Activated CD4-positive, alpha-beta memory T cell treated with anti-CD3 and anti-CD28 coated beads, Interleukin-2, amount 10 ng/mL, durations not matched to agents 7 days and 5 days (primary cell): ENCODE measurements around the gene CADM4. TPM values are rescaled to one million over a fixed set of nuclear protein-coding genes. Genes with fewer than 3 reads are reported as not detected.
"Not testable (repeated sequence)": the region's sequence is repeated elsewhere in the genome, so short reads cannot be mapped to it uniquely, and the experiment has no call there.

ENCODE experiments used
- CTCF ChIA-PET: fragments of 350-600 bp; sonication (Branson Sonifier 250); formaldehyde crosslinking; loops from one replicate; lab custom pipeline; 2021; ENCODE audit warnings: antibody characterized with exemption, inconsistent platforms; lab: Charles Lee
- POLR2A ChIA-PET: fragments of 350-600 bp; sonication (Branson Sonifier 250); formaldehyde crosslinking; loops from one replicate; lab custom pipeline; 2021; ENCODE audit warnings: antibody characterized with exemption; lab: Charles Lee
- DNase-seq: peaks from one replicate; pipeline ENCODE4 v3.0.0-alpha.2; 2020
- H3K27ac Mint-ChIP-seq: one replicate; pipeline ENCODE4 v1.8.0; 2021; ENCODE audit warnings: mild to moderate bottlenecking, mixed read lengths
- H3K27me3 Mint-ChIP-seq: one replicate; pipeline ENCODE4 v1.8.0; 2021; ENCODE audit warnings: mixed read lengths
- H3K36me3 Mint-ChIP-seq: one replicate; pipeline ENCODE4 v1.8.0; 2021; ENCODE audit warnings: low read depth, mixed read lengths
- H3K4me1 Mint-ChIP-seq: one replicate; pipeline ENCODE4 v1.8.0; 2021; ENCODE audit warnings: mixed read lengths
- H3K4me3 Mint-ChIP-seq: one replicate; pipeline ENCODE4 v1.8.0; 2021; ENCODE audit warnings: mild to moderate bottlenecking, mixed read lengths
- H3K9me3 Mint-ChIP-seq: one replicate; pipeline ENCODE4 v1.8.0; 2021; ENCODE audit warnings: mixed read lengths
- total RNA-seq, 2 experiments: library from RNA; stranded (reverse); gene quantifications; one replicate each; pipeline ENCODE4 v1.2.3, GENCODE V29; 2021

The CADM4 gene
- total RNA-seq, 2 experiments from 2014 or later, result 0.43 to 0.60 TPM

GRCh38 chr19:43595999-43596841 is 43.4 kb downstream of the CADM4 start, which contains the start of the genes IRGQ and ZNF576:
Gene IRGQ, minus strand, starts transcription at chr19:43596134. Its CDS starts 796 bp downstream, at chr19:43595338.
Gene ZNF576, plus strand, starts transcription at chr19:43596595. Its CDS starts 514 bp downstream, at chr19:43597109.
- peak; percentile 100 for DNase-seq
- Mint-ChIP-seq H3K27me3 (no peaks in the 10 kb centered on the region), H3K36me3 (peaks cover 36% of the 10 kb centered on the region), H3K27ac (peak within 1 kb of the TSS; percentile 92), H3K4me3 (peak within 1 kb of the TSS; percentile 97), H3K9me3 (no peaks in the 10 kb centered on the region), H3K4me1 (peaks cover 41% of the 10 kb centered on the region)
- POLR2A ChIA-PET, result interaction anchor here (0.8 to 5.1 kb wide), 19 partner anchors 9 to 189 kb away, joined by 3 to 57 read pairs (median 6); partner anchors contain the start of genes PHLDB3, PINLYP, SMG9 and SRRM5
- CTCF ChIA-PET, result interaction anchor here (0.8 to 6.2 kb wide), 15 partner anchors 10 to 189 kb away, joined by 3 to 208 read pairs (median 8); partner anchors contain the start of genes PINLYP and XRCC1

DNA sequence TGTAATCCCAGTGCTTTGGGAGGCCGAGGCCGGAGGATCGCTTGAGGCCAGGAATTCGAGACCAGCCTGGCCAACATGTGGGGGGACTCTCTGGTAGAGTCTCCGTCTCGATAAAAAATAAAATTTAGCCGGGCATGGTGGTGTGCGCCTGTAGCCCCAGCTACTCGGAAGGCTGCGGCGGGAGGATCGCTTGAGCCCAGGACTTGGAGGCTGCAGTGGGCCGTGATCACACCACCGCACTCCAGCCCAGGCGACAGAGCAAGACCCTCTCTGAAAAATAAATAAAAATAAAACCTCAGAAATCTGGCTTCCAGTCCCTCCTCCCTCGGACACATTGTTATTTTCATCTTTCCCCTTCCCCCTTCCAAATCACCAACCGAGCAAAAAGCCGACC is 44.0 kb downstream of the CADM4 start:
- no peaks in the 10 kb centered on the region for H3K9me3 Mint-ChIP-seq
- peak overlapping the region; percentile 92 for H3K27ac Mint-ChIP-seq
- peak overlapping the region; percentile 97 for H3K4me3 Mint-ChIP-seq
- H3K4me1 Mint-ChIP-seq, result peaks cover 45% of the 10 kb centered on the region
- H3K36me3 Mint-ChIP-seq, result peaks cover 36% of the 10 kb centered on the region
- ChIA-PET CTCF (interaction anchor here (1.0 to 6.2 kb wide), 22 partner anchors 9 to 214 kb away, joined by 3 to 208 read pairs (median 8); partner anchors contain the start of genes KCNN4, PINLYP, XRCC1 and ZNF575), POLR2A (interaction anchor here (0.8 to 5.1 kb wide), 18 partner anchors 9 to 214 kb away, joined by 3 to 57 read pairs (median 8); partner anchors contain the start of genes KCNN4, PHLDB3, PINLYP and SMG9)
- H3K27me3 Mint-ChIP-seq, result no peaks in the 10 kb centered on the region
- no peak for DNase-seq

GRCh38 chr19:43594710-43595604 is 44.7 kb downstream of the CADM4 start:
- ChIA-PET POLR2A (interaction anchor here (0.7 to 5.1 kb wide), 20 partner anchors 12 to 215 kb away, joined by 3 to 57 read pairs (median 6); partner anchors contain the start of genes ETHE1, KCNN4, PHLDB3 and PINLYP), CTCF (interaction anchor here (0.6 to 6.2 kb wide), 36 partner anchors 8 to 458 kb away, joined by 3 to 208 read pairs (median 5); partner anchors contain the start of genes KCNN4, PHLDB3, PINLYP and XRCC1)
- Mint-ChIP-seq H3K27me3 (no peaks in the 10 kb centered on the region), H3K36me3 (peaks cover 33% of the 10 kb centered on the region), H3K4me3 (peak overlapping the region; percentile 97), H3K4me1 (peaks cover 45% of the 10 kb centered on the region), H3K9me3 (no peaks in the 10 kb centered on the region), H3K27ac (peak overlapping the region; percentile 92)
- peak; percentile 81 for DNase-seq

DNA sequence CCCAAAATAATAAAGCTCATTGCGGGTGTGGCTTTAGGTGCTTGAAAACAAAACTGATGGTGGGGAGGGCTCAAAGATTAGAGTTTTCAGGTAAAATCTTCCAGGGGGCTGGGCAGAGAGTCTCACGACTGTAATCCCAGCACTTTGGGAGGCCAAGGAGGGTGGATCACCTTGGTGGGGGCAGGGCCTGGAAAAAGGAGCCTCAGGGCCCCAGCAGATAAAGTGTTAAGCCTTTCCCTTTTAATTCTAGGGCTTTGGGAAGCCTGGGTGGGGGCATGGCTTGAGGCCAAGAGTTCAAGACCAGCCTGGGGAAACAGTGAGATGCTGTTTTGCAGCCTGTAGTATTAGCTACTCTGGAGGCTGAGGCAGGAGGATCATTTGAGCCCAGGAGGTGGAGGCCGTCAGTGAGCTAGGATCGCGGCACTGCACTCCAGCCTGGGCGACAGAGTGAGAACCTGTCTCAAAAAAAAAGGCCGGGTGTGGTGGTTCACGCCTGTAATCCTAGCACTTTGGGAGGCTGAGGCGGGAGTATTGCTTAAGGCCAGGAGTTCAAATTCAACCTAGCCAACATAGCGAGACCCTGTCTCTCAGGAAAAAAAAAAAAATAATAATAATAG is 45.5 kb downstream of the CADM4 start:
- no peak for DNase-seq
- no peaks in the 10 kb centered on the region for H3K27me3 Mint-ChIP-seq
- CTCF ChIA-PET, result interaction anchor here (0.6 to 6.2 kb wide), 33 partner anchors 7 to 458 kb away, joined by 3 to 208 read pairs (median 5); partner anchors contain the start of genes KCNN4, PHLDB3, PINLYP and XRCC1

DNA sequence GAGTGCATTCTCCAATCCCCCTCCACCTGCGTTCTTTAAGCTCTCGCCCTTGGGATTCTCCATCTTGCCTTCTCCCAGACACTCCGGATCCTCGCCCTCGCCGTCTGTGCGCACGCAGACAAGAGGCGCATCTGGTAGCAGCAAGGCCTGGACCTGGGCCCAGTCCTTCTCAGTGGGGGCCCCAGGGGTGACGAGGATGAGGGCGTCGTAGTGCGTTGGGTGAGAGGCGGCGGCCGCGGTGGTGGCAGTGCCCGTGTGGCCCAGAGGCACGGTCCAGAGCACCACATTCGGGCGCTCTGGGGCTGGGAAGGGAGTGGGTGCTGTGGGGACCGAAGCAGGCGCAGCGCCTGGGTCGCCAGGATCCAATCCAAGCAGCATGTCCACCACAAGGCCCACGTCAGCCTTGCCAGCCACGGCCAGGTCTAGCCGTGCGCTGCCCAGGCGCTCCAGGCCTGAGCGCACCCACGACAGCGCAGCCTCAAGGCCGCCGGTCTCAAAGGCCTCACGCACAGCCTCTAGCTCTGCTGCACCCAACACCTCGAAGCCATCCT is 46.8 kb downstream of the CADM4 start:
- CTCF ChIA-PET, result interaction anchor here (0.7 to 6.2 kb wide), 5 partner anchors 12 to 73 kb away, joined by 3 to 208 read pairs (median 23); partner anchors contain the start of genes PINLYP and XRCC1
- no peak overlapping the region for H3K27ac Mint-ChIP-seq
- no peak overlapping the region for H3K4me3 Mint-ChIP-seq
- no peak for DNase-seq
- POLR2A ChIA-PET, result no interaction called here
- peaks cover 36% of the 10 kb centered on the region for H3K4me1 Mint-ChIP-seq
- H3K27me3 Mint-ChIP-seq, result no peaks in the 10 kb centered on the region
- no peaks in the 10 kb centered on the region for H3K9me3 Mint-ChIP-seq
- H3K36me3 Mint-ChIP-seq, result peaks cover 26% of the 10 kb centered on the region

More for the DNA sequence above, 45.5 kb downstream of the CADM4 start:
- Mint-ChIP-seq H3K9me3 (no peaks in the 10 kb centered on the region), H3K4me1 (peaks cover 47% of the 10 kb centered on the region), H3K36me3 (peaks cover 29% of the 10 kb centered on the region), H3K4me3 (peak overlapping the region; percentile 97), H3K27ac (peak overlapping the region; percentile 54)
- POLR2A ChIA-PET, result interaction anchor here (0.7 to 5.1 kb wide), 18 partner anchors 12 to 216 kb away, joined by 3 to 57 read pairs (median 8); partner anchors contain the start of genes ETHE1, KCNN4, PHLDB3 and PINLYP

- DNase-seq, result no peak
- Mint-ChIP-seq H3K9me3 (no peaks in the 10 kb centered on the region), H3K4me1 (peaks cover 29% of the 10 kb centered on the region), H3K27me3 (no peaks in the 10 kb centered on the region), H3K36me3 (peaks cover 24% of the 10 kb centered on the region), H3K4me3 (no peak overlapping the region), H3K27ac (no peak overlapping the region)
- ChIA-PET POLR2A (no interaction called here), CTCF (interaction anchor here (6.2 kb wide), 1 partner anchor 20 kb away, joined by 95 read pairs; the partner anchor contains the start of genes PINLYP and XRCC1)
These were observed 47.5 kb downstream of the CADM4 start for GRCh38 chr19:43591904-43592772.

DNA sequence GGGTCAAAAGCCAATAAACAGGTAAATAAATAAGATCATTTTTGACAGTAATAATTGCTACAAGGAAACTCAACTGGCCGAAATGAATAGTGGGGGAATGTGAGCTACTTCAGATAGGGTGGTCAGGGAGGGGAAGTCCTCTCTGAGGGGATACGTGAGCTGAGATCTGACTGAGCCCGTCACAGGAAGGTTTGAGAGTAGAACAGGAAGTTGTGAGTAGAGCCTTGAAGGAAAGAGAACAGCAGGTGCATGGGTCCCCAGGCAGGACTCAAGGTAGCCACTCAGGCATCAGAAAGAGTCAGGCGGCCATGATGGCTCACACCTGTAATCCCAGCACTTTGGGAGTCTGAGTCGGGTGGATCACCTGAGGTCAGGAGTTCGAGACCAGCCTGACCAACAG is 50.0 kb downstream of the CADM4 start:
- H3K36me3 Mint-ChIP-seq, result peaks cover 22% of the 10 kb centered on the region
- no peak overlapping the region for H3K4me3 Mint-ChIP-seq
- peak overlapping the region; percentile 30 for H3K27ac Mint-ChIP-seq
- no peaks in the 10 kb centered on the region for H3K27me3 Mint-ChIP-seq
- DNase-seq, result no peak
- peaks cover 17% of the 10 kb centered on the region for H3K4me1 Mint-ChIP-seq
- ChIA-PET POLR2A (no interaction called here), CTCF (interaction anchor here (1.6 kb wide), 1 partner anchor 35 kb away, joined by 7 read pairs; no protein-coding TSS in a partner anchor)
- no peaks in the 10 kb centered on the region for H3K9me3 Mint-ChIP-seq

GRCh38 chr19:43589277-43589676 is 50.4 kb downstream of the CADM4 start:
- Mint-ChIP-seq H3K4me3 (no peak overlapping the region), H3K27ac (no peak overlapping the region)
- POLR2A ChIA-PET, result no interaction called here

DNA sequence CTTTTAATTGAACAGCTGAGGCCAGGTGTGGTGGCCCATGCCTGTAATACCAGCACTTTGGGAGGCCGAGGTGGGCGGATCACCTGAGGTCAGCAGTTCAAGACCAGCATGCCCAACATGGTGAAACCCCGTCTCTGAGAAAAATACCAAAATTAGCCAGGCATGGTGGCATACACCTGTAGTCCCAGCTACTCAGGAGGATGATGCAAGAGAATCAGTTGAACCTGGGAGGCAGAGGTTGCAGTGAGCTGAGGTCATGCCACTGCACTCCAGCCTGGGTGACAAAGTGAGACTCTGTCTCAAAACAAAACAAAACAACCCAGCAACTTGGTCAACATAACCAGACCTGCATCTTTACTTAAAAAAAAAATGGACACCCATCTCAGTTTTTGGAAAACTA is 52.6 kb downstream of the CADM4 start:
- DNase-seq, H3K4me3 Mint-ChIP-seq, H3K27me3 Mint-ChIP-seq, H3K9me3 Mint-ChIP-seq, H3K27ac Mint-ChIP-seq: not testable (repeated sequence)
- Mint-ChIP-seq H3K4me1 (peaks cover 12% of the 10 kb centered on the region), H3K36me3 (peaks cover 14% of the 10 kb centered on the region)
- CTCF ChIA-PET, result interaction anchor here (0.8 to 1.0 kb wide), 2 partner anchors 8 to 9 kb away, joined by 3 to 4 read pairs; partner anchors contain the start of genes IRGQ and ZNF576
- POLR2A ChIA-PET, result interaction anchor here (0.8 kb wide), 1 partner anchor 90 kb away, joined by 3 read pairs; no protein-coding TSS in a partner anchor

More at GRCh38 chr19:43589277-43589676, 50.4 kb downstream of the CADM4 start:
- peaks cover 23% of the 10 kb centered on the region for H3K36me3 Mint-ChIP-seq
- no peak for DNase-seq
- CTCF ChIA-PET, result interaction anchor here (1.6 kb wide), 1 partner anchor 34 kb away, joined by 7 read pairs; no protein-coding TSS in a partner anchor
- no peaks in the 10 kb centered on the region for H3K27me3 Mint-ChIP-seq
- H3K9me3 Mint-ChIP-seq, result no peaks in the 10 kb centered on the region
- H3K4me1 Mint-ChIP-seq, result peaks cover 18% of the 10 kb centered on the region

- Mint-ChIP-seq H3K4me3 (no peak overlapping the region), H3K4me1 (peaks cover 14% of the 10 kb centered on the region), H3K27ac (no peak overlapping the region), H3K27me3 (no peaks in the 10 kb centered on the region), H3K36me3 (peaks cover 14% of the 10 kb centered on the region), H3K9me3 (no peaks in the 10 kb centered on the region)
- ChIA-PET CTCF (interaction anchor here (0.8 to 1.0 kb wide), 2 partner anchors 8 to 10 kb away, joined by 3 to 4 read pairs; partner anchors contain the start of genes IRGQ and ZNF576), POLR2A (no interaction called here)
- no peak for DNase-seq
These were observed 53.3 kb downstream of the CADM4 start for GRCh38 chr19:43586346-43586745.
